SHP77 (cell line): ENCODE results near the gene IL1RAP.

Source experiments
- DNase-seq, 2 experiments: peaks; one replicate each; lab custom pipeline; 2025; lab: John Stamatoyannopoulos, UW

IL1RAP gene

DNA sequence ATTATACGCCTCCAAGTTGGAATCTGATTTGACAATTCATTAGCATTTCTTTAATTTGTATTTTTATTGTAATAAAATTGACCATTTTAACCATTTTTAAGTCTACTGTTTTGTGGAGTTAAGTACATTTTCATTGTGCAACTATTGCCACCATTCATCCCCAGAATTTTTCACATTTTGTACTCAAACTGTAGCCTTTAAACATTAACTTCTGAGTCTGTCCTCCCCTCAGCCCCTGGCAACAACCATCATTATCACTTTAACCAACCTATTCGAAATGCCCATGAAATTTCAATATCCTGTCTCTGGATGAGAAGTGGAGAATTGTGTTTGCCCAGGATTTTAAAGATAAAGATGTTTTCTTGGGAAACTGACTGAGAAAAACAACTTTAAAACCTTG is 27.7 kb downstream of the IL1RAP start:
- no peak for DNase-seq

DNA sequence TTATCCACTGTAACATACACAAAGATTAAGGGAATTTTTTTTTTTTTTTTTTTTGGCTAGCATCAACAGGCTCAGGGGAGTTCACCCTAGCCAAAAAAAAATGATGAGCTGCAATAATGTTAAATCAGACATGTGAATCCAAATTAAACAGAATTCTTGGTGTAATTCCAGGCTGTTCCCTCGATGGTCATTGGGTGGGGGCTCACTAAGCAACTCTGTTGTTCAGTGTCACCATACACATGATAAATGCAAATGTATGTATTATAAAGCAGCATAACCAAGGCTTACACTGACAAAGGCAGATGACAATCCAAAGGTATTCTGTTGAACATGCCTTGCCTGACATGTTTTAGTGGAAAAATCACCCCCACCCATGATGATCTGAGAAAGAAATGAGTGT is 29.0 kb downstream of the IL1RAP start:
- DNase-seq: no peak

DNA sequence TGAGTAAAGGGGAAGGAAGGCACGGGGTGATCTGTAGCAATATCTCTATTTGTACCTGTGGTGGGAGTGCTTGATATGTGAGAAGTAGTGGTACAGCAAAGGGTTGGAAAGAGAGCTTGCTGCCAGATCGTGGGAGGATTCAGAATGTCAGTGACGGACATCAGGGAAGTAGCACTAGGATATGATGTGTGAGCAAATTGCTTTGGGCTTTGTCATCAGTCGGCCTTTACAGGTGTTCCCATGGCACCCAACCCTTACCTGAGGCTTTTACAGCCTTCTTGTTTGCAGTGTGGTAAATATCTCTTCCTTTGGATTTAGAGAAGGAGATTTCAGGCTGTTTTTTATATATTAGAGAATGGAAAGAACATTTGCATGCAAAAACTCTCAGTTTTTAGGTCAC is 29.8 kb downstream of the IL1RAP start:
- no peak for DNase-seq

DNA sequence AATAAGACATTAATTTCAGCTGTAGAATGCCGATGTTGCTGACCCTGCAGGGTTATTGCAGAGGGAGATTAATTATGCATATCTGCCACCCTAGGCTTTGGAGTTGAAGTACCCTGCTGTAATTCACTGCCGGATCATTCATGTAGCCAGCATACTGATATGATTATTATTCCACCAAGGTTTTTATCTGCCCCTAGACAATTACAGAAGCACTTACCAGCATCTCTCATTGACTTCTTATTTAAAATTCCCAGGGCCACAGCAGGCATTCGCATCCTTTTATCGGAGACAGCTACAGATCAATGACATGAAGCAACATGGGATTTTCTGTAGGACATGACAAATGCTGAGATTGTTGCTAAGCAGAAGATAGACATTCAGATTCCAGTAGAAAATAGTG is 31.3 kb downstream of the IL1RAP start:
- no peak for DNase-seq

DNA sequence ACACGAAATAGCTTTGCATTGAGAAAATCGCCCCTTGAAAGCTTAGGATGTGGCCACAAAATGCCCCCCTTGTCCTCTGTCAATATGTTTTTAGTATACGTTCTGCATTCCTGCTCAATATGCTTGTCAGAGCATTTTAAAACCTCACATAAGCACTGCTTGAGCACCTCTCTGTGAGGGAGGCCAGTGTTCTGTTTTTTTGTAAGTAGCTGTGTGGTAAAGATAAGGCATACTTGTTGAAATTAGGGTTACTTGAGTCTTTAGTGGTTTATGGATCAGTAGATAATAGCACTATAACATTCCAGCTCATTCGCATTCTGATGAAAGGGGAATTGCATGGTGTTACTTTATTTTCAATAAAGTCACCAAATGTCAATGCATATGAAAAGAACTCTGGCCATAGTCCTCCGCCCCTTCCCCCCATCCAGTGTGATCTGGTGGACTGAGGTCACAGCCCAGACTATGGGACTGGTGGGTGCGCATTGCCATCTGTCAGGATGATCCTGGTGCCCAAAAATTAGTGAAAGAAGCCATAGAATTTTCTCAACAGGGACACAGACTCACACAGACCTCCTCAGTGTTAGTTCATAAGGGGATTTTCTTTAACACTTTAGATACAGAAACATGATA is 33.1 kb downstream of the IL1RAP start:
- DNase-seq: no peak

DNA sequence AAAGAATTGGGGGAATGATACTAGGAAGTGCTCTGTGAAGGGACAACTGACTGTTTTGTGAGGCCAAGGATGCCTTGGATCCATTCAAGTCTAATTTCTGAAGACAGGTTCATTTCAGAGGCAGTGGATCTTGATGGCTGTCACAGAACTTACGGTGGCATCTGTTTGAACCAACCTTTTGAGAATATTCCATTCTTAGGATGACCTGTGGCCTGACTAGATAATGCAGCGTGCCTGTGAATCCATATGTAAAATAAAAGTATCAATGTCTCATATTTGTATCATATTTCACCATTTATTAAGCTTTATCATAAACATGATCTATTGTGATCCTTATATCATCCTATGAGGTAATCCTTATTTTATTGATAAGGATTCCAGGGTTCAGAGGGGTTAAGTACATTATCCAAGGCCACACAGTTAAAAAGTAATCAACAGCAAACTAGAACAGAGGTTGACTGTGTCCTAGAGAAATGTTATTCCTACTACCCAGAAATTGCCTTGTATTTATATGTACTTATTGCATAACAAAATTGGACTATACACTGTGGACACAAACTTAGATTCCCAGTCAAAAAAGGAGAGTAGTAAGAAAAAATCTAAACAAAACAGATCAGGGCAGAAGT is 34.3 kb downstream of the IL1RAP start:
- no peak for DNase-seq

DNA sequence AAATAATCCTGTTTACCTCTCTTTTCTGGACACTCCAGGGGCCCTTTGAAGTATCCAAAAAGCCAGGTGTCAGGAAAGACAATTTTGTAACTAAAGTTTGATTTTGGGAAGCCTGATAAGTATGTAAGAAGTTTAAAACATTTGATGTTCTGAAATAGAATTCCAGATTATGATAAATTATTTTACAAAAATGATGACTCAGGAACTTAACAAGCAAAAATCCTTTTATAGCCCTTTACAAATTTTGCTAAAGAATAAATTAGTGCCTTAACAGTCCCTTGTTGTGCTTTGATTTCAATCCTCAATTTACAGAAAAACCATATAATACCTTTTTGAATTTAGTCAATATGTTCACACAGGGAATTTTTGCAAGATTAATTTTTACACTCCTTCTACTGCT is 38.1 kb downstream of the IL1RAP start:
- no peak for DNase-seq

DNA sequence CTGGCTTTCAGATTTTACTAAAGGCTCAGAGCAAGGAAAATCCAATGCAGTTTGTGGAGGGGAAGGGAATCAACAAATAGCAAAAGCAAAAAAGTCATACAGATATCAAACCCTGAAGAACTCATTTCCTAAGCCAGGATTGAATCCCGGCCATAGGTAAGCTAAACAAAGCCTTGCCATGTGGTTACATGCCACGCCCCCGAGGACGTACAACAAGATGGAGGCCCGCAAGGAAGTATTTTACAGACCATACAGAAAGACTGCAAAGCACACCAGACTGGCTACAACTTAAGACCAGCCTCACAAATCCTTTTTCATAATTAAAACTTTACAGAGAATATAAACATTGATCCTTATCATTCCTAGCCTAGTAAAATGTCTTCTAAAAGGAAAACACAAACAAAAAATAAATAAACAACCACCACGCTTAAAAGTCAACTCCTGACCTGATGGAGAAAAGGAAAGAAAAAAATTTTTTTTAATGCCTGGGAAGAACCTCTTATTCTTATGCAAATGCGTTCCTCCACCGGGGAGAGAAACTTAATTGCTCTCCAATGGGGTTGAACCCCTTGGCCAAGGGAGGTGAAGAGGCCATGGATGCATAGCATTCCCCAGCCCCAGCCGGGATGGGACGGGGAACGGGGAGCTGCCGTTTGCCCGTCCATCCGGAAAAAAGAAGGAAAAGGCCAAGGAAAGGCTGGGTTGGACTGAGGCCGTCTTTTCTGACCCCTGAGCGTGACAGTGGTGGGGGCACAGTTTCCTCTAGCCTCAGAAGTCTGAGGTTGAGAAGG is 39.3 kb downstream of the IL1RAP start:
- no peak for DNase-seq

DNA sequence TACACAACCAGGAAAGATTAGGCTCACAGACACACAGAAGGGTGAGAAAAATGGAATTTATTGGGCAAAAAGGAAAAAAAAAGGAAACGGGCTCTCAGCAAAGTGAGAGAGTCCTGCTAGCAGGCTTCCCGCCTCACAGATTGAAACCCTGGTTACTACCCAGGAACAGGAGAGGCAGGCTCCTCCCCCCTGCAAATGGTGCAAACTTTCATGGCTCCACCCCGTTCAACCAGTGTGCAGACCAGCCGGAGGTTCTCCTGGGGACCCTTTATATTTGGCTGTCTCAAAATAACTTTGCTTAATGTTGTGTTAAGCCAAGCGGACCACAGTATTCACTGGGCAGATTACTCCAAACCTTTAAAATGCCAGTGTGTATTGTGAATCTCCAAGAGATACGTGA is 40.3 kb downstream of the IL1RAP start:
- DNase-seq: no peak

DNA sequence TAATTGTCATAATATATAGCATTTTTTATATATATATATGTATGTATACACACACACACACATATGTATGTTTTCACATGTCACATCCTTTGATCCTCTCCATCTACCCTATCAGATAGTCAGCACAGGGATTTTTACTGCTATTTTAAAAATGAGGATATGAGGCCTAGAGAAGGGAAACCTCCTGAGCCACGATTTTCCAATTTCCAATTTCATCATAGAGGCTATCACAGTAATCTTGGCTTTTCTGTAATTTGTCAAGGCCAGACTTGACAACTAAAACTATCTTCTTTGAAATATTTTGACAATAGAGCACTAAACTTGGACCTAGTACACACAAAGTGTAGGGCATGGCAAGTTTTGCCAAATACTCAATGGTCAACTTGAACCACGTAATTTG is 42.5 kb downstream of the IL1RAP start:
- no peak for DNase-seq

DNA sequence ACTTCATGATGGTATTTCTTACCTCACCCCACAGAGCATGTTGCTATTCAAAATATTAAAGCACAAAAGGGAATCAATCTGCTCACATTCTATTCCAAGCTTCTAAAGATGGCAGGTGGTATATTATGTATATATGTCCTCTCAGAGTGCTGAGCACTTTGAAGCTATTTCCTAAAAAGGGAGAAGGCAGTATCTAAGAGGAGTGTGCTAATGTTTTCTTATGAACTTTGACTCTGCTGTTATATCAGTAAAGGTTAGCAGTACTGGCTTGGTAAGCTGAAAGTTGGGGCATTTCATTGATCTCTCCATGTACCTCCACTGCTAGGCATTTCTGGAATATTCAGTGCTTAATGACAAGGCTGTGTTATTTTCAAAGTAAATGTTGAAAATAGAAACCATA is 43.4 kb downstream of the IL1RAP start:
- DNase-seq: no peak

DNA sequence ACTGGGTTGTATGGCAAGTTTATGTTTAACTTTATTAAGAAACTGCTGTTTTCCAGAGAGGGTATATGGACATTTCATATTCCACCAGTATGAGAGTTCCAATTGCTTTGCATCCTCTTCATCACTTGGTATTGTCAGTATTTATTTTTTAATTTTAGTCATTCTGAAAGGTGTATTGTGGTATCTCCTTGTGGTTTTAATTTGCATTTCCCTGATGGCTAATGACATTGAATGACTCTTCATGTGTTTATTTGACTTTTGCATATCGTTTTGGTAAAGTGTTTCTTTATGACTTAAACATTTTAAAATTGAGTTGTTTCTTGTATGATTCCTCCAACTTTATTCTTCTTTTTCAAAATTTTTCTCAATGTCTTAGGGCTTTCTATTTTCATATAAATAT is 44.4 kb downstream of the IL1RAP start:
- no peak for DNase-seq

DNA sequence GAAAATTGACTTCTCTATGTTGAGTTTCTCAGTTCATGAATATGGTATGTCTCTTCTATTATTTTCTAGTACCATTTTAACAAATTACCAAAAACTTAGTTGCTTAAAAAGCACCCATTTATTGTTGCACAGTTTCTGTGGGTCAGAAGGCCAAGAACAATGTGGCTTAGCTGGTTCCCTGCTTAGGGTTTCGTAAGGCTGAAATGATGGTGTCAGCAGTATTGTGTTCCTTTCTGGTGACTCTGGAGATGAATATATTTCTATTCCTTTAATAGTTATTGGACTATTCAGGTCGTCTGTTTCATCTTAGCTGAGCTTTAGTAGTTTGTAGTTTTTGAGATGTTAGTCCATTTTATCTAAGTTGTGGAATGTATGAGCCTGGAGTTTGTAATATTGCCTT is 44.9 kb downstream of the IL1RAP start:
- DNase-seq: no peak

DNA sequence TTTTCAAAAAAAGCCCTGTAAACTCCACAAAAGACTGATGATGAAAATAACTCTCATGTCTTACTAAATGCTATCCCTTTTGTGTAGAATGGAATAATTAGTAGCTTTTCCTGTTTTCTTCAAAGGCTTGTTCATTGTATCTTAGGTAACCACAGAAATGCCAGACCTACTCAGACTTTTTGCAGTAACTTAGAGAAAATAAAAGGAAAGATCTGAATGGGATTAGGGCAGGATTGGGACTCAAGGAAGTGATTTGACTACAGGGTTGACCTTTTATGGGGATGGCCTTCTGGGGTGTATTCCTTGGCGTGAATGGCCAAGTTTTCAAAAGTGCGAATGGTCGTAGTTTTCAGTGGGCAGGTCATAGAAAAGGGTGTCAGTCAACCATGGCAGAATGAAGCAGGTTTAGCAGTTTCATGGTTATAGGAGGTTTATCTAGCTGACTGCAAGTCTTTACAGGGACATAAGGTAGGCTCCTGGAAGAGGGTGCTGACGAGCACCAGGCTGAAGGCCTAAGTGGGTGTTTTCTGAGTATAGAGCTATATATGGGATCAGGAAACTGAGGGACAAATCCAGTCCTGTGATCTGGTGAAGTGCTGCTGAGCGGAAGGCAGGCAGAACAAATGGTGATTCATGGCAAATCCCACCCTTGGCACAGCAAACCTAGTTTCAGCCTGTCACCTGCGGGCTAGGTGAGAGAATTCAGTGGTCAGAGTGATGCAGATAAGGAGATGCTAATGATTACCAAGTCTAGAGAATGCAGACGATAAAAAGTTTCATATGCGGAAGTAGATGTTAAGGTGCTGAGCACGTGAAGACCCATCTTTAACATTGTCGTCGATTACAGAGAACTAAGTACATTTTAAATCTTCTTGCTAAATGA is 46.4 kb downstream of the IL1RAP start:
- no peak for DNase-seq

DNA sequence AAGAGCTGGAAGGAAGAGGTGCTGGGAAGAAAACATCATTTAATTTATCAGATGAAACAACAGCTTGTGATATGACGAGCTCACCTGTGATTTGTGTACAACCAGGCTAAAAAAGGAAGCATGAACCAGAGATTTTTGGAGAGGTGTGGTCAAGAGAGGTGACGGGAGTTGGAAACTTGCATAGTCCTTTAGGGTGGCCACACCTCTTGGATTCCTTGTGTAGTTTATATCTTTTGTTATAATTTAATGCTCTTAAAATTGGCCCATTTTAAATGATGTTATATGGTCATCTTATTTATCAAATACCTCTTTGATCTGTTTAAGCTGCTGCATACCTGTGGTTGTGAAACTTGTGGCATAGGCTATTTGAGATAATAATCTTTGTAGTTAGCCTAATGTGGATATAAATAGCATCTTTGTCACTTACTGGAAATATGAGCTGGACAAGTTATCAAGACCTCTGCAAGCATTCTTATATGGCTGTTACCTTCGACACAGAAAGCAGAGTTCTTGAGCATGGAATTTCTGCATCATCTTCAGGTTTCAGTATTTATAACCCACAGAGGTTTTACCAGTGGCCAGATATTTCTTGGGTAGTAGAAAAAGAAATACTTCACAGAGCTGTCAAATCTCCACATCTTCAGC is 49.1 kb downstream of the IL1RAP start:
- DNase-seq: no peak

DNA sequence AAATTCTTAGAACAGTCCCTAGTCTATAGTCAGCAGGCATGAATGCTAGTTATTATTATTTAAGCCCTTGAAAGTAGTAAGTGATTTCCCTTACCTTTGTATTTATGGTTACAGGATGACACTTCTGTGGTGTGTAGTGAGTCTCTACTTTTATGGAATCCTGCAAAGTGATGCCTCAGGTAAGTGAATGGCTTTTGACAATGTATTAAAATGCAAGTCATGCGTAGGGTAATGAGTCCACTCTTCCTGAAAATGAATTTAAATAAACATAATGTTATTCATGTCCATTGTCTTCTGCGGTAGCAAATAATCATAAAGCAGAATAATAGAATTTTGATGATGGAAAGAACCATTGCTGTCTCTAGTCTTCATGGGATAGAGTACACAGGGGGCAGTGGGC is 50.3 kb downstream of the IL1RAP start:
- DNase-seq: no peak

DNA sequence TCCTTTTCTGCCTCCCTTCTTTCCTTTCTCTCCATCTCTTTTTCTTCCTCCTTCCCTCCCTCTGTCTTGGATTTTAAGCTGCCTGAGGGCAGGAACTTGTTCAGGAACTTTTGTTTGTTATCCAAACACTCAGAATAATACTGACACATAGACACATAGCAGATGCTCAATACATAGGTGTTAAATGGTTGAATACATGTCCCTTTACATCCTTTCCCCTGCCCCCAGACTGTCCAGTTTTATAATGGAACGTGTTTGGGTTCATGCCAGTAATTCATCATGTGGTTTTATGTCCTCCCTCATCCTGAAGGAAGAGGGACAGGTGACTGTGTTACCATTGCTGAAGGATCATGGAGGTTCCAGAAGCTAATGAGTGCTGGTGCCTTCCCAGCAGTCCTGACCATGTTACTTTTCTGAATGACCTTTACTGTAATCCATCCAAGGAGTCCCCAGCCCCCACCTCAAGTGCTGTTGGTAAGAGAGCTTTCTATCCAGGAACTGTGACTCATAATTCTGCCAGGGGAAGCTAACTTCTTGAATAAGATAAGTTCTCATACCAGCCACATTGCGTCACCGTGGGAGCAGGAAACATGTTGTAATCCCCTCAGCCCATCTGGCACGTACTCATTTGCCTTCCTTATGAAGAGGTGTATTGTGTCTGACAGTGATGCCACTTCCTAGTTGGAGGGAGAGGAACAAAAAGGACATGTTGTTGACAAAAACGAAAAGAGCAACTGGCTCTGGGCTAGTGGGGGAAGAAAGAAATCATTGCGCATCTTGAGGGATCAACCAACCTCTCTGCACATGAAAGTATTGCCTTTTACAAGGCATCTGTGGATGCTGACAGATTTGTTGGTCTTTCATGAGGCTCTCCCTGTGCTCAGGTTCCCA is 52.4 kb downstream of the IL1RAP start:
- DNase-seq: no peak

DNA sequence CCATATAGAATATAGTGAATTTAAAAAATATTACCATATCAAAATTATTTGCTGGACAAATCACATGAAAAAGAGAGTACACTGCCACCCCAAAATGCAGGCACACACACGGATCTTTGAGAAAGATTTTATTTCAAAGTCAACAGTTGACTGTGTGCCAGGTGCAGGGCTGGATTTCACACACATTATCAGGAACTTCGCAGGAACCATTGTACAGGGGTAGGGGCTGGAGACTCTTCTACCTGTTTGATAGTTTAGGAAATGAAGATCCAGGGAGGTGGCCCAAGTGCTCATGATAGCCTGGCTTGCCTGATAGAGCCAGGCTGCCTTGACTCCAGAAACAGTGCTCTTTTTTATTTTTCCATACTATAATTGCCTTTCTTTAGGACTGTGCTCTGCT is 54.2 kb downstream of the IL1RAP start:
- no peak for DNase-seq

DNA sequence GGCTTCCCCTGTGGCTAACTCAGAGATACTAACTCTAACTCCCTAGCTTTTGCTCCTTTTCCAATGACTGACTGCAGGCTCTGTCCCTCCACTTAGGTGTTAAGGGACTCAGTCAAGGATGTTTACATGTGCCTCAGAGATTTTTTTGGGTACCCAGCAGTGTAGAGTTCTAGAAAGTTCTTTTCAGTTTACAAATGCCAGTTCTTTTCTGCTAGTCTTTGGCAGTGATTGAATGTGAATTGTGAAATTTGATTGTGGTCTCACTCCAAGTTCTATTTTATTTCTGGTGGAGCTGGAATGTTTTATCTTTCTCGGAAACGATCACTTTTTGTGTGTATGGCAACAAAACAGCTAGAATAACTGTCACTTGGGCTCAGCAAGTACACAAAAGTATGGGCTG is 60.6 kb downstream of the IL1RAP start:
- DNase-seq: no peak

DNA sequence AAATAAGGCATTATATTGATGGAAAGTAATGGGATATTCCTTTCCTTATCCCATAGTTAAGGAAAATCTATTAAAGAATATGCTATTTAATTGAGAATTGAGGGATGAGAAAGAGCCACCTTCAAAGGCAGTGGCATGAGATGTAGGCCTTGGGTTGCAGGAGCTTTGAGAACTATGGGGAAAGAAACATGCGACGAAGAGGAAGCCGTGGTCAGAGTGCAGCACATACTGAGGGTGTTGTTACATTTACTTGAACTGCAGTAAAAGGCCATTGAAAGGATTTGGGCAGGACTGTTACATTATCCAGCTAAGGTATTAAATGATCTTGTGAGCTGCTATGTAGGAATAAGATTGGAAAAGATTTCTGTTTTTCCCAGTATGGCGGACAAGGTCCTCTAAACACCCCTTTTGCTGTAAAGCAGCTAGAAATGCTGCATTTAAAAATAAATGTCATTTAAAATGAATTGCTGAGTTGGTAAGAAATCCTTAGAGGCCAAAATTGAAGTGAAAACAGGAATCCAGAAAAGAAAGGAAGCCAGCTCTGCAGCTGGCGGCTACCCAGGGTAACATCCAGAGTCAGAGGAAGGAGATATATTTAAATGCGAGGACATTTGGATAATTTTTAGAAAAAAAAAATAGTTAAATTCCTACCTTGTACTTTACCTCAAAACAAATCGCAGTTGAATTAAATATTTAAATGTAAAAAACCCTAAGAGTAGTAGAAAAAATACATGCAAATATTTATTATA is 61.7 kb downstream of the IL1RAP start:
- no peak for DNase-seq
